Measurements from ENCODE around the gene SPEG.
"Not testable (repeated sequence)": the region's sequence is repeated elsewhere in the genome, so short reads cannot be mapped to it uniquely, and the experiment has no call there.

The SPEG gene

DNA sequence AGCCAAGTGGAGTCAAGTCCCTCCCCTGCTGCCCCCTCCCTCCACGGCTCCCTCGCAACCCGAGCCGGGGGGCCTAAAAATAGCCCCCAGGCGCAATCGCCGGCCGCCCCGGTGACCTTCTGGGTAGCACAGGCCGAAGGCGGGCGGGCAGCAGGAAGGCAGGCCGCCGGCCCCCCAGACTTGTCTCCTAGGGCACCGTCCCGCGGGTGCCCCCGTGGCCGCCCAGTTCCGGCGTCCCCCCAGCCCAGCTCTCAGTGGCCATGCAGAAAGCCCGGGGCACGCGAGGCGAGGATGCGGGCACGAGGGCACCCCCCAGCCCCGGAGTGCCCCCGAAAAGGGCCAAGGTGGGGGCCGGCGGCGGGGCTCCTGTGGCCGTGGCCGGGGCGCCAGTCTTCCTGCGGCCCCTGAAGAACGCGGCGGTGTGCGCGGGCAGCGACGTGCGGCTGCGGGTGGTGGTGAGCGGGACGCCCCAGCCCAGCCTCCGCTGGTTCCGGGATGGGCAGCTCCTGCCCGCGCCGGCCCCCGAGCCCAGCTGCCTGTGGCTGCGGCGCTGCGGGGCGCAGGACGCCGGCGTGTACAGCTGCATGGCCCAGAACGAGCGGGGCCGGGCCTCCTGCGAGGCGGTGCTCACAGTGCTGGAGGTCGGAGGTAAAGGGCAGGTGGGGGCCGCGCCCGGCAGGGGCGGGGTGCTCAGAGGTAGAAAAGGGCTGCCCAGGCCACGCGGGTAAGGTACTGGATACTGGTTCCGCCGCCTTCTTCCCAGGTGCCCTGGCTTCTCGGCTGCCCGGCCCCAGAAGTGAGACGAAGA lies at the start of gene SPEG:
TSS of gene SPEG (plus strand) at position 126 of the 808 bp plus-strand sequence. CDS start at position 261, 135 bp downstream.
- no peak for DNase-seq

GRCh38 chr2:219384859-219385258 lies 49.8 kb upstream of the SPEG start:
- DNase-seq: no peak

- no peak for DNase-seq
These were observed 48.6 kb upstream of the SPEG start for GRCh38 chr2:219385958-219386520.

DNA sequence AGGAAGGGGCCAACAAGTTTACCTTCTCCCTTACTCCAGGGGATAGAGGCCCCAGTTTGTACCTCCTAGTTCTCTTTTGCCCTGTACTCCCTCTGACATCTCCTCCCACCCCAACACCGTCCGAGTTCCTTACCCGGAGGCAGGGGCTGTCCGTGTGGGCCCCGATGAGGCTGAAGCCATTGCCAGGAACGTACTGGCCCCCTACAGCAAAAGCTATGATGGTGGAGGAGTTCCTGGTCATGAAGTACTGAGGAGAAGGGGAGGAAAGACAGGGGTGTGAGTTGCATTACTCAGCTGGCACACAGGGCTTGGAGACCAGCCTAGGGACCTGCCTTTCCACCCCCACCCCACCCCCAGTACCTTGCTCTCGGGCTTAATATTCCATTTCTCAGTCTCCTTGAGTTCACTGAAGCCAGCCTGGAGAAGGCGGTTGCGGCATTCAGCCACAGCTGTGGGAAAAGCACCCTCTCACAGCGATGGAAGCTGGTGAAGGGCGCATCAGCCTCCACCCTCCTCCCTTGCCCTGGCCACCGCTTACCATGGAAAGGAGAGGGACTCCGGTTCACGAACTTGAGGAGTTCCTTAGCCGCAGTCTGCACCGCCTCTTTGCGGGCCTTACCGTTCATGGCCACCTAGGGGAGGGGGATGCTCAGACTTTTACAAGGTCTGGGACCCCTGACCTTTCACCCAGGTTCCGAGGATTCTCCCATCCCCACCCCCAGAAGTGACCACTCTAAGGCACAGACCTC lies 47.9 kb upstream of the SPEG start:
- DNase-seq: peak in 1 of 2 experiments; percentile 9

GRCh38 chr2:219387306-219388120 lies 47.1 kb upstream of the SPEG start, which contains the start of gene DNPEP:
Gene DNPEP (minus strand): TSS chr2:219387912. CDS start chr2:219387794, 118 bp downstream.
- DNase-seq: peak; percentile 78 to 84

- peak; percentile 99 for DNase-seq
These were observed 46.3 kb upstream of the SPEG start for GRCh38 chr2:219388121-219388906.

GRCh38 chr2:219388907-219389156 lies 45.8 kb upstream of the SPEG start:
- no peak for DNase-seq

- no peak for DNase-seq
These were observed 41.9 kb upstream of the SPEG start for GRCh38 chr2:219392754-219393153.

DNA sequence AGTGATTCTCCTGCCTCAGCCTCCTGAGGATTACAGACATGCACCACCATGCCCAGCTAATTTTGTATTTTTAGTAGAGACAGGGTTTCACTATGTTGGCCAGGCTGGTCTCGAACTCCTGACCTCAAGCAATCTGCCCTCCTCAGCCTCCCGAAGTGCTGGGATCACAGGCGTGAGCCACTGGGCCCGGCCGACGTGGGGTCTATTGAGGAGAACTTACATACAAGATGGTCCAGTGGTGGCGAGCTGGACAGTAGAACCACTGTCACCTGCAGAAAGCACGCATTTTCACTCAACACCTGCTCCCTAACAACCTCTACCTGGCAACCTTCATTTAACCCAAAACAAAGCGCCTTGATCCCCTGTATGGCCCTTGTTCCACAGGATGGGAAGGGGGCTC lies 39.6 kb upstream of the SPEG start:
- DNase-seq: not testable (repeated sequence)

DNA sequence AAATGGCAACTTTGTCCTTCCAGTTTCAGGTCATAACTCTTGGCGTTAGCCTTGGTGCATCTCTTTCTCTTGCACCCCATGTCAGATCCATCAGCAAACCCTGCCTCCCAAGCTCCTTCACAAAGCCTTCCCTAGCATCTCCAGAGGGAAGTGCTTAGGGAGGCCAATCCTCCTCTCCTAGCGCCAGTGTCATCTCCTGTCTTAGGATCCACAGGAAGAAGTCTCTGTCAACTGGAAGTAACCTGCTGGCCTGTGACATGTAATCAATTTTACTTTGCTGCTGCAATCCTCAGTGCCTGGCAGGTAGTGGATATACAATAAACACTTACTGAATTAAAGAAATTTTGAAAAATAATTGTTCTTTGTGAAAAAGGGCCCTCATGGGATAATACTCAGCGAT lies 39.0 kb upstream of the SPEG start:
- DNase-seq: no peak

DNA sequence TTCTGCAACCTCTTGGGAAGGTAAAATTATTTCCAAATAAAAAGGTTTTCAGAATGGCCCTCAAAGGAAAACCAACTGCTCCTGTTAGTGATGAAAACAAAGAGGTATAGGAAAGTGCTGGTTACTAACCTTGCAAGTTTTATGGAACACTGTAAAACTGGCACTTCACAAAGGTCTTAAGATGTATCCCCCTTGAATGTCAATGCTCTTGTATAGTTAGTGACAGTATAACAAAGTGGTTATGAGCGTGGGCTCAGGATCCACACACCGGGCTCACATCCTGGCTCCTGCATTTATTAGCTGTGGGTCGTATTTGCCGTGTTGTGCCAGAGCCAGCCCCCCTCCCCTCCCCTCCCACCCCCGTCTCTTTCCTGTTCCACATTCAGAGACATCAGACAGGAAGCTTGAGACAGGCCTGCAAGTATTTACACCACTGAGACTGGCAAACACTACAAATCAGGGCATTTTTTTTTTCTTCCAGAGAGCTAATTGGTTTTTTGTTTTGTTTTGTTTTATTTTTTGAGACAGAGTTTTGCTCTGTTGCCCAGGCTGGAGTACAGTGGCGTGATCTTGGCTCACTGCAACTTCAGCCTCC lies 37.7 kb upstream of the SPEG start:
- no peak for DNase-seq

DNA sequence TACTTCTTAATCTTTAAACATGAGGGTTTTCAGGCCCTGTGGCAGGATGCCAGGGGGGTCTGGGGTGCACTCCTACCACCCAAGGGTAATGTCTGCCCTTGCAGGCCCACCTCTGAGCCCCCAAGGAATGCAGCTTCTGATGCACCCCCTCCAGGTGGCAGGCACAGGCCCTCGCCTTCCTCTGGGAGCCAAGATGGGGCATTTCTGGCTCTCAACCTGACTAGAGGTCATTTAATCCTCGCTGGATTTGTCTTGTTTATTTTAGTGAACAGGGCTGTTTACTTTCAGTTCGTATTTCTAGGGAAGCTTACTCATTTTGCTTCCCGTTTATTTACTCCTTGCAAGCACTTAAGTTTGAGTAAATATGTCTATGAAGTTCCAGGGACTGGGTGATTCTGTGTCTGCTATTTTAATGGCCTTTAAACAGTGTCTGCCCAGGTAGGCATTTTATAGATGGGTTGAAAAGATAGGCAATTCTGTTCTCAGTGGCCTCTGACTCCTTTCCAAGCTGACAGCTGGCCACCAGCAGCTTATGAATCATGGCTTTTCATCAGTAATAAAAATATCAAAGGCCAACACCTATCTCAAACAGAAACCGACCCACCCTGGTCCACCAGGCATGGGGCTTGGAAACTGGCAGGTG lies 35.8 kb upstream of the SPEG start:
- DNase-seq: no peak

- no peak for DNase-seq
These were observed 34.7 kb upstream of the SPEG start for GRCh38 chr2:219399716-219400478.

DNA sequence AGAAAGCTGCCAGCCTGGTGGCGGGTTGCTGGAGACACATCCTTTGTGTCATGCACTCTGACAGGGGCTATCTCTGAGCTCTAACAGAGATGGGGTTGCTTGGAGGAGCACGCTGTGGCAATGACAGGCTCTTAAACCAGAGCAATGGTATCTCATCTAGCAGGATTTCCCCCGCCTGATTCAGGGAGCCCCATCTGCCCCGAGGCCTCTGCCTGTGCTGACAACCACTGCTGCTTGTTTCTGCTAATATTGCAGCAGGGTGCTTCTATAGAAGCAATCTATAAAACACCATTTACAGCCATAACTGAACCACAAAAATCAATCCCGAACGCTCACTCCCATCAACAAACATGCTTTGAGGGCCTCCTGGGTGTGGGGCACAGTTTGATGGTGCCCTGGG lies 34.1 kb upstream of the SPEG start:
- DNase-seq: no peak

GRCh38 chr2:219401606-219402005 lies 33.0 kb upstream of the SPEG start:
- no peak for DNase-seq

DNA sequence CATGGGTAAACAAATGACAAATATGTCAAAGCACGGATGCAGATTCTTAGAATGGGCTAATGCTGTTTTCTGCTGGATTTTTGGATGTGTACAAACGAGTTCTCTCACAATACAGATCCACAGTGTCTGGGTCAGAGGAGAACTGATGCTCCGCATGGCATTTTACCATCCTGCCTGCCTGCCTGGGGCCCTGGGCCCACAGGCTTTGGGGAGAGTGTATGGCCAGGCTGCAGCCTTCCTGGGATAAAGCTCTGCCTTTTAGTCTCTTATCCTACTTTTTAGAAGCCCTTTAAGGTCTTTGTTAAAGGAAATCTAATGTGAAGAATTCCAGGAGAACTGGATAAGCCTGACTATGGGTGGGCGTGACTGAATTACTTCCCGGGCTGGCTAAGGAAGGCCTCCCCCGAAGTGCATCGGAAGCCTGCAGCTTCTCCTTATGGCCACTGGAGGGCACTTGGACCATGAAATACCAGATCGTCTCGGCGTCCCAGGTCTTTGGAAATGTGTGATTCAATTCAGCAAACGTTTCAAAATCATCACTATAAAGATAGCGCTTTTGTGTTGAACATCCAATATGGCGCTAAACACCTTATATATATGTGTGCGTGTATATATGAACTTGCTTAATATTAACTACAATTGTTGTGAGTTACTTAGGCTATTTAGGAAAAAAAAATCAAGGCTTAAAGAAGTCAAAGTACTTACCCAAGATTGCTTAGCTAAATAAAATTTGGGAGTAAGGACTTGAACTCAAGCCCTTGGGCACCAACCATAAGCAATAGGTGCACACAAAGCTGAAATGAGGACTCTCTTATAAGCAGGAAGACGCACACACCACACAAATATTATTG lies 31.8 kb upstream of the SPEG start:
- DNase-seq: peak; percentile 51 to 62

- DNase-seq: no peak
These were observed 30.8 kb upstream of the SPEG start for GRCh38 chr2:219403861-219404260.

- no peak for DNase-seq
These were observed 30.2 kb upstream of the SPEG start for GRCh38 chr2:219404291-219404910.

GRCh38 chr2:219404954-219405353 lies 29.7 kb upstream of the SPEG start:
- no peak for DNase-seq

Data from activated CD4-positive, alpha-beta T cell treated with anti-CD3 and anti-CD28 coated beads, Interleukin-2, amount 50 U/mL, for 48 hours (primary cell).